ENCODE data around the gene TMEM63B. TPM values are rescaled to one million over a fixed set of nuclear protein-coding genes. Genes with fewer than 3 reads are reported as not detected.

Gene TMEM63B
- total and polyA plus RNA-seq, 4 donors = 49.0 to 94.5 (median 88.3) TPM

GRCh38 chr6:44079672-44080071 is 47.7 kb upstream of the TMEM63B start:
- no peaks in the 10 kb centered on the region for H3K36me3 ChIP-seq (ENCODE audit: control insufficient read depth in 4 of 4, insufficient read depth in 4 of 4, low read length in 4 of 4)
- TF ChIP-seq CTCF (IDR thresholded peaks at IDR 0.05; ENCODE audit: control extremely low read depth, extremely low read depth) = no peak
- peaks cover 0 to 29% (median 0%) of the 10 kb centered on the region in 5 donors for H3K4me1 ChIP-seq (ENCODE audit: control insufficient read depth in 5 of 5, insufficient read depth in 5 of 5, low read length in 5 of 5)
- no peaks in the 10 kb centered on the region for H3K9me3 ChIP-seq (ENCODE audit: control insufficient read depth in 4 of 4, insufficient read depth in 3 of 4, low read length in 3 of 4)
- no peak overlapping the region for H3K4me3 ChIP-seq
- no peak overlapping the region for H3K9ac ChIP-seq (ENCODE audit: insufficient read depth in 1 of 2, low read length in 2 of 2)
- no peaks in the 10 kb centered on the region for H3K27me3 ChIP-seq (ENCODE audit: control insufficient read depth in 3 of 3, insufficient read depth in 3 of 3, low read length in 2 of 3)
- ATAC-seq (ENCODE audit: insufficient read depth, low FRiP score) = no peak
- H3K27ac ChIP-seq (ENCODE audit: low read depth in 1 of 2, low read length in 1 of 2) = no peak overlapping the region
- DNase-seq = no peak
- 83 to 93% methylated on average over 3 of the region's 3 CpGs for WGBS, 2 donors

- TF ChIP-seq CTCF (IDR thresholded peaks at IDR 0.05; ENCODE audit: control extremely low read depth, extremely low read depth) = no peak
- Histone ChIP-seq H3K9ac (ENCODE audit: insufficient read depth in 1 of 2, low read length in 2 of 2) (no peak overlapping the region), H3K27ac (ENCODE audit: low read depth in 1 of 2, low read length in 1 of 2) (no peak overlapping the region), H3K27me3 (ENCODE audit: control insufficient read depth in 3 of 3, insufficient read depth in 3 of 3, low read length in 2 of 3) (no peaks in the 10 kb centered on the region), H3K4me3 (no peak overlapping the region), H3K4me1 (ENCODE audit: control insufficient read depth in 5 of 5, insufficient read depth in 5 of 5, low read length in 5 of 5) (peaks cover 0 to 18% (median 0%) of the 10 kb centered on the region in 5 donors), H3K36me3 (ENCODE audit: control insufficient read depth in 4 of 4, insufficient read depth in 4 of 4, low read length in 4 of 4) (no peaks in the 10 kb centered on the region), H3K9me3 (ENCODE audit: control insufficient read depth in 4 of 4, insufficient read depth in 3 of 4, low read length in 3 of 4) (no peaks in the 10 kb centered on the region)
- no peak for DNase-seq
- no peak for ATAC-seq (ENCODE audit: insufficient read depth, low FRiP score)
- 68 to 78% methylated on average over 11 of the region's 11 CpGs for WGBS, 2 donors
Observed at GRCh38 chr6:44080561-44081521, 46.5 kb upstream of the TMEM63B start.

GRCh38 chr6:44081753-44082152 is 45.6 kb upstream of the TMEM63B start:
- DNase-seq (no peak), ATAC-seq (ENCODE audit: insufficient read depth, low FRiP score) (no peak)
- H3K27ac ChIP-seq (ENCODE audit: low read depth in 1 of 2, low read length in 1 of 2) = no peak overlapping the region
- H3K27me3 ChIP-seq (ENCODE audit: control insufficient read depth in 3 of 3, insufficient read depth in 3 of 3, low read length in 2 of 3) = no peaks in the 10 kb centered on the region
- H3K36me3 ChIP-seq (ENCODE audit: control insufficient read depth in 4 of 4, insufficient read depth in 4 of 4, low read length in 4 of 4) = no peaks in the 10 kb centered on the region
- WGBS, 2 donors = 93 to 94% methylated on average over 6 of the region's 6 CpGs
- H3K9me3 ChIP-seq (ENCODE audit: control insufficient read depth in 4 of 4, insufficient read depth in 3 of 4, low read length in 3 of 4) = no peaks in the 10 kb centered on the region
- no peak overlapping the region for H3K9ac ChIP-seq (ENCODE audit: insufficient read depth in 1 of 2, low read length in 2 of 2)
- H3K4me1 ChIP-seq (ENCODE audit: control insufficient read depth in 5 of 5, insufficient read depth in 5 of 5, low read length in 5 of 5) = peaks cover 0 to 10% (median under 1%) of the 10 kb centered on the region in 5 donors
- no peak overlapping the region for H3K4me3 ChIP-seq
- no peak for TF ChIP-seq CTCF (IDR thresholded peaks at IDR 0.05; ENCODE audit: control extremely low read depth, extremely low read depth)
